ENCODE measurements around the gene KIT. TPM values are rescaled to one million over a fixed set of nuclear protein-coding genes. Genes with fewer than 3 reads are reported as not detected.

KIT gene
- total RNA-seq, 1 experiment from 2014 or later: not detected

- in situ Hi-C loops (cut with HindIII; ENCODE audit: low sequenced_read_pairs): no loop called here
Measured at GRCh38 chr4:54783402-54784110, 125.8 kb downstream of the KIT start.

GRCh38 chr4:54784161-54784671, 126.5 kb downstream of the KIT start:
- in situ Hi-C loops (cut with HindIII; ENCODE audit: low sequenced_read_pairs): no loop called here
- peak; percentile 8 for DNase-seq (ENCODE audit: low spot score)

More at GRCh38 chr4:54783402-54784110, 125.8 kb downstream of the KIT start:
- DNase-seq (ENCODE audit: low spot score): no peak
